Liver (tissue), 3 donors: ENCODE data around the gene KAT5.

Experiments used
- EGR1 ChIP-seq, 2 donors: IDR thresholded peaks; 2 replicates each; pipeline ENCODE4 v1.6.1; 2016 to 2018; ENCODE audit warnings: antibody characterized with exemption in 2 of 2, low read depth in 2 of 2
- GABPA ChIP-seq, 2 donors: IDR thresholded peaks in 1 of 2; conservative IDR thresholded peaks in 1 of 2; 2 replicates each; pipeline ENCODE4 v1.6.1; 2016; ENCODE audit warnings: antibody characterized with exemption in 2 of 2, mild to moderate bottlenecking in 1 of 2, moderate library complexity in 1 of 2
- HNF4G ChIP-seq: IDR thresholded peaks from 2 replicates; pipeline ENCODE4 v1.6.1; 2016; ENCODE audit warnings: antibody characterized with exemption
- MAX ChIP-seq: IDR thresholded peaks from 2 replicates; pipeline ENCODE4 v1.6.1; 2016; ENCODE audit warnings: antibody characterized with exemption
- RAD21 ChIP-seq, 2 donors: IDR thresholded peaks; 2 replicates each; pipeline ENCODE4 v1.6.1; 2016; ENCODE audit warnings: antibody characterized with exemption in 2 of 2, mild to moderate bottlenecking in 2 of 2
- RXRA ChIP-seq, 2 donors: IDR thresholded peaks; 2 replicates each; pipeline ENCODE4 v1.6.1; 2017 to 2018; ENCODE audit warnings: antibody characterized with exemption in 2 of 2, mild to moderate bottlenecking in 1 of 2
- TAF1 ChIP-seq: conservative IDR thresholded peaks from 2 replicates; pipeline ENCODE4 v1.6.1; 2016; ENCODE audit warnings: antibody characterized with exemption, mild to moderate bottlenecking
- TF ChIP-seq, protein P1 (sequence below): IDR thresholded peaks from 2 replicates; pipeline ENCODE4 v1.6.1; 2016; ENCODE audit warnings: antibody characterized with exemption, mild to moderate bottlenecking
- TF ChIP-seq, protein P2 (sequence below): fragments of 150-350 bp; IDR thresholded peaks from 2 replicates; pipeline ENCODE4 v1.5.1; 2017; ENCODE audit warnings: improper control_type of control experiment, low read depth, low read length; ENCODE audit not compliant: missing input control
- TF ChIP-seq, protein P3 (sequence below): IDR thresholded peaks from 2 replicates; pipeline ENCODE4 v1.6.1; 2016; ENCODE audit warnings: antibody characterized with exemption
- donor health status: healthy.
- donor health status: healthy.

DNA sequence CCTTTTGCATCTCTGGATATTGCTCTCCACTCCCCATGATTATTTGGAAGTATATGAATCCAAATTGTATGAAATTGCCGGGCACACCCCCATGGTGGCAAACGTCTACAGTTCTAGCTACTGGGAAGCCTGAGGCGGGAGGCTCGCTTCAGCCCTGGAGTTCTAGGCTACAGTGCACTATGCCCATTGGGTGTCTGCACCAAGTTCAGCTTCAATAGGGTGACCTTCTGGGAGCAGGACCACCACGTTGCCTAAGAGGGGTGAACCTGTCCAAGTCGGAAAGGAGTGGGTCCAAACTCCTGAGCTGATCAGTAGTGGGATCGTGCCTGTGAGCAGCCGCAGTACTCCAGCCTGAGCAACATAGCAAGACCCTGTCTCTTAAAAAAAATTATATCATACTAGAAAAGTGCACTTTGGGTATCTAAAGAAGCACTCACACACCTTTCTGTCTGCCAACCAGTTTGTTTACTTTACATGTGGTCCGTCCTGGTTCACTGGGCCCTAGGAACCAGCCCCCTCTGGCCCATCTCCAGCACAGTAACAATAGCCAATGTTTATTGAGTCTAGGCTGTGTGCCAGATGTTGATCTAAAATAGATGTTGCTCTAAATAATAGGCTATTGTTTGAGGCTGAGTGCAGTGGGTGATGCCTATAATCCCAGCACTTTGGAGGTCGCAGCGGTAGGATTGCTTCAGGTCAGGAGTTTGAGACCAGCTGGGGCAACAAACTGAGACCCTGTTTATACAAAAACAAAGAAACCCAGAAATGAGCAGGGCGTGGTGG, 16.4 kb upstream of the KAT5 start:
- TF ChIP-seq RAD21 (IDR thresholded peaks at IDR 0.05) (no peak), GABPA (IDR thresholded peaks at IDR 0.05 in 1 of 2, conservative IDR thresholded peaks at IDR 0.05 in 1 of 2) (no peak), MAX (no peak), TAF1 (no peak), RXRA (IDR thresholded peaks at IDR 0.05) (no peak), EGR1 (IDR thresholded peaks at IDR 0.05; ENCODE audit: low read depth in 2 of 2) (no peak), HNF4G (no peak)
- TF ChIP-seq, protein P1, sequence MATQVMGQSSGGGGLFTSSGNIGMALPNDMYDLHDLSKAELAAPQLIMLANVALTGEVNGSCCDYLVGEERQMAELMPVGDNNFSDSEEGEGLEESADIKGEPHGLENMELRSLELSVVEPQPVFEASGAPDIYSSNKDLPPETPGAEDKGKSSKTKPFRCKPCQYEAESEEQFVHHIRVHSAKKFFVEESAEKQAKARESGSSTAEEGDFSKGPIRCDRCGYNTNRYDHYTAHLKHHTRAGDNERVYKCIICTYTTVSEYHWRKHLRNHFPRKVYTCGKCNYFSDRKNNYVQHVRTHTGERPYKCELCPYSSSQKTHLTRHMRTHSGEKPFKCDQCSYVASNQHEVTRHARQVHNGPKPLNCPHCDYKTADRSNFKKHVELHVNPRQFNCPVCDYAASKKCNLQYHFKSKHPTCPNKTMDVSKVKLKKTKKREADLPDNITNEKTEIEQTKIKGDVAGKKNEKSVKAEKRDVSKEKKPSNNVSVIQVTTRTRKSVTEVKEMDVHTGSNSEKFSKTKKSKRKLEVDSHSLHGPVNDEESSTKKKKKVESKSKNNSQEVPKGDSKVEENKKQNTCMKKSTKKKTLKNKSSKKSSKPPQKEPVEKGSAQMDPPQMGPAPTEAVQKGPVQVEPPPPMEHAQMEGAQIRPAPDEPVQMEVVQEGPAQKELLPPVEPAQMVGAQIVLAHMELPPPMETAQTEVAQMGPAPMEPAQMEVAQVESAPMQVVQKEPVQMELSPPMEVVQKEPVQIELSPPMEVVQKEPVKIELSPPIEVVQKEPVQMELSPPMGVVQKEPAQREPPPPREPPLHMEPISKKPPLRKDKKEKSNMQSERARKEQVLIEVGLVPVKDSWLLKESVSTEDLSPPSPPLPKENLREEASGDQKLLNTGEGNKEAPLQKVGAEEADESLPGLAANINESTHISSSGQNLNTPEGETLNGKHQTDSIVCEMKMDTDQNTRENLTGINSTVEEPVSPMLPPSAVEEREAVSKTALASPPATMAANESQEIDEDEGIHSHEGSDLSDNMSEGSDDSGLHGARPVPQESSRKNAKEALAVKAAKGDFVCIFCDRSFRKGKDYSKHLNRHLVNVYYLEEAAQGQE = no peak
- TF ChIP-seq, protein P2, sequence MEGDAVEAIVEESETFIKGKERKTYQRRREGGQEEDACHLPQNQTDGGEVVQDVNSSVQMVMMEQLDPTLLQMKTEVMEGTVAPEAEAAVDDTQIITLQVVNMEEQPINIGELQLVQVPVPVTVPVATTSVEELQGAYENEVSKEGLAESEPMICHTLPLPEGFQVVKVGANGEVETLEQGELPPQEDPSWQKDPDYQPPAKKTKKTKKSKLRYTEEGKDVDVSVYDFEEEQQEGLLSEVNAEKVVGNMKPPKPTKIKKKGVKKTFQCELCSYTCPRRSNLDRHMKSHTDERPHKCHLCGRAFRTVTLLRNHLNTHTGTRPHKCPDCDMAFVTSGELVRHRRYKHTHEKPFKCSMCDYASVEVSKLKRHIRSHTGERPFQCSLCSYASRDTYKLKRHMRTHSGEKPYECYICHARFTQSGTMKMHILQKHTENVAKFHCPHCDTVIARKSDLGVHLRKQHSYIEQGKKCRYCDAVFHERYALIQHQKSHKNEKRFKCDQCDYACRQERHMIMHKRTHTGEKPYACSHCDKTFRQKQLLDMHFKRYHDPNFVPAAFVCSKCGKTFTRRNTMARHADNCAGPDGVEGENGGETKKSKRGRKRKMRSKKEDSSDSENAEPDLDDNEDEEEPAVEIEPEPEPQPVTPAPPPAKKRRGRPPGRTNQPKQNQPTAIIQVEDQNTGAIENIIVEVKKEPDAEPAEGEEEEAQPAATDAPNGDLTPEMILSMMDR = no peak
- TF ChIP-seq, protein P3, sequence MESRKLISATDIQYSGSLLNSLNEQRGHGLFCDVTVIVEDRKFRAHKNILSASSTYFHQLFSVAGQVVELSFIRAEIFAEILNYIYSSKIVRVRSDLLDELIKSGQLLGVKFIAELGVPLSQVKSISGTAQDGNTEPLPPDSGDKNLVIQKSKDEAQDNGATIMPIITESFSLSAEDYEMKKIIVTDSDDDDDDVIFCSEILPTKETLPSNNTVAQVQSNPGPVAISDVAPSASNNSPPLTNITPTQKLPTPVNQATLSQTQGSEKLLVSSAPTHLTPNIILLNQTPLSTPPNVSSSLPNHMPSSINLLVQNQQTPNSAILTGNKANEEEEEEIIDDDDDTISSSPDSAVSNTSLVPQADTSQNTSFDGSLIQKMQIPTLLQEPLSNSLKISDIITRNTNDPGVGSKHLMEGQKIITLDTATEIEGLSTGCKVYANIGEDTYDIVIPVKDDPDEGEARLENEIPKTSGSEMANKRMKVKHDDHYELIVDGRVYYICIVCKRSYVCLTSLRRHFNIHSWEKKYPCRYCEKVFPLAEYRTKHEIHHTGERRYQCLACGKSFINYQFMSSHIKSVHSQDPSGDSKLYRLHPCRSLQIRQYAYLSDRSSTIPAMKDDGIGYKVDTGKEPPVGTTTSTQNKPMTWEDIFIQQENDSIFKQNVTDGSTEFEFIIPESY = no peak
